Neural cell (in vitro differentiated cells): Measurements from ENCODE around the gene ARHGEF37. TPM values are rescaled to one million over a fixed set of nuclear protein-coding genes. Genes with fewer than 3 reads are reported as not detected.
"Not testable (repeated sequence)": the region's sequence is repeated elsewhere in the genome, so short reads cannot be mapped to it uniquely, and the experiment has no call there.

Experiments
- H2AFZ ChIP-seq: fragments of 200-600, 300-800 bp; sonication (generic), shearing (Covaris generic); 2 replicates; pipeline ENCODE4 v1.6.0; 2014; ENCODE audit warnings: low read depth, mild to moderate bottlenecking, antibody characterized with exemption, low read length, moderate library complexity
- H3F3A ChIP-seq: fragments of 200-600 bp; shearing (Covaris generic); 2 replicates; pipeline ENCODE4 v1.6.1; 2016; ENCODE audit warnings: mild to moderate bottlenecking, moderate library complexity, mixed read lengths, antibody characterized with exemption, low read length; ENCODE audit not compliant: insufficient read depth, poor library complexity, severe bottlenecking
- H3K27ac ChIP-seq: fragments of 200-600, 300-800 bp; sonication (generic), shearing (Covaris generic); 2 replicates; pipeline ENCODE4 v1.5.1; 2014; ENCODE audit warnings: mild to moderate bottlenecking, low read length, moderate library complexity
- H3K27me3 ChIP-seq: fragments of 300-800, 200-600 bp; sonication (generic), shearing (Covaris generic); 2 replicates; pipeline ENCODE4 v1.6.0; 2014; ENCODE audit warnings: mild to moderate bottlenecking, low read depth, low read length, moderate library complexity; ENCODE audit not compliant: insufficient read depth
- H3K36me3 ChIP-seq: fragments of 300-800, 200-600 bp; sonication (generic), shearing (Covaris generic); 2 replicates; pipeline ENCODE4 v1.5.1; 2014; ENCODE audit warnings: mild to moderate bottlenecking, antibody characterized with exemption, low read length, moderate library complexity; ENCODE audit not compliant: insufficient read depth
- H3K4me2 ChIP-seq: fragments of 300-800, 200-600 bp; sonication (generic), shearing (Covaris generic); 2 replicates; pipeline ENCODE4 v1.6.0; 2014; ENCODE audit warnings: mild to moderate bottlenecking, low read length
- H3K4me3 ChIP-seq: fragments of 300-800, 200-600 bp; sonication (generic), shearing (Covaris generic); 2 replicates; pipeline ENCODE4 v1.5.1; 2014; ENCODE audit warnings: mild to moderate bottlenecking, low read length, moderate library complexity
- H3K79me2 ChIP-seq: fragments of 200-600 bp; shearing (Covaris generic); replicated peaks from 2 replicates; pipeline ENCODE4 v1.6.0; 2014; ENCODE audit warnings: mild to moderate bottlenecking, low read length, moderate library complexity; ENCODE audit not compliant: insufficient read depth
- H3K9ac ChIP-seq: fragments of 300-800, 200-600 bp; sonication (generic), shearing (Covaris generic); 2 replicates; pipeline ENCODE4 v1.6.1; 2016; ENCODE audit warnings: mild to moderate bottlenecking, low read length, mixed read lengths
- H3K9me2 ChIP-seq: fragments of 200-600 bp; shearing (Covaris generic); 2 replicates; pipeline ENCODE4 v1.6.1; 2016; ENCODE audit warnings: mild to moderate bottlenecking, low read length, mixed read lengths; ENCODE audit not compliant: insufficient read depth
- H3K9me3 ChIP-seq: fragments of 200-600, 300-800 bp; sonication (generic), shearing (Covaris generic); 2 replicates; pipeline ENCODE4 v1.6.1; 2016; ENCODE audit warnings: mild to moderate bottlenecking, mixed run types, low read length, moderate library complexity, mixed read lengths
- H4K20me1 ChIP-seq: fragments of 200-600 bp; shearing (Covaris generic); 2 replicates; pipeline ENCODE4 v1.6.1; 2016; ENCODE audit warnings: mild to moderate bottlenecking, mixed run types; ENCODE audit not compliant: insufficient read depth
- CTCF ChIP-seq: fragments of 450-650 bp; IDR thresholded peaks from 2 replicates; pipeline ENCODE4 v1.5.1; 2014; ENCODE audit warnings: antibody characterized with exemption, mild to moderate bottlenecking, moderate library complexity; ENCODE audit not compliant: poor library complexity, severe bottlenecking
- EP300 ChIP-seq: fragments of 450-650 bp; conservative IDR thresholded peaks from 2 replicates; pipeline ENCODE4 v1.6.1; 2014; ENCODE audit warnings: antibody characterized with exemption, mild to moderate bottlenecking, moderate library complexity; ENCODE audit not compliant: poor library complexity, severe bottlenecking
- EZH2 ChIP-seq: fragments of 200-600, 300-800 bp; shearing (Covaris generic), sonication (generic); IDR thresholded peaks from 2 replicates; pipeline ENCODE4 v1.6.1; 2014; ENCODE audit warnings: antibody characterized with exemption, low read length, borderline replicate concordance, mild to moderate bottlenecking; ENCODE audit not compliant: insufficient read depth, poor library complexity, severe bottlenecking
- MXI1 ChIP-seq: fragments of 450-650 bp; conservative IDR thresholded peaks from 2 replicates; pipeline ENCODE4 v1.6.1; 2014; ENCODE audit warnings: antibody characterized with exemption, mild to moderate bottlenecking; ENCODE audit not compliant: poor library complexity, severe bottlenecking
- POLR2AphosphoS5 ChIP-seq: IDR thresholded peaks from 2 replicates; pipeline ENCODE4 v1.6.1; 2012
- RAD21 ChIP-seq: fragments of 450-650 bp; conservative IDR thresholded peaks from 2 replicates; pipeline ENCODE4 v1.6.1; 2014; ENCODE audit warnings: antibody characterized with exemption, mild to moderate bottlenecking, moderate library complexity
- REST ChIP-seq: IDR thresholded peaks from 2 replicates; pipeline ENCODE4 v1.6.1; 2012; ENCODE audit warnings: borderline replicate concordance
- SMC3 ChIP-seq: fragments of 450-650 bp; conservative IDR thresholded peaks from 2 replicates; pipeline ENCODE4 v1.6.1; 2014; ENCODE audit warnings: antibody characterized with exemption, mild to moderate bottlenecking, moderate library complexity; ENCODE audit not compliant: poor library complexity
- TAF1 ChIP-seq: IDR thresholded peaks from 2 replicates; pipeline ENCODE4 v1.6.1; 2012; ENCODE audit warnings: low read depth
- polyA minus RNA-seq: library from RNA; depleted of rRNA, polyadenylated mRNA; stranded (reverse); fragments of >200 nt; gene quantifications from 2 replicates; pipeline ENCODE4 v1.2.3, GENCODE V29; 2014
- polyA plus RNA-seq: library from polyadenylated mRNA; depleted of rRNA; stranded (reverse); fragments of >200 nt; gene quantifications from 2 replicates; pipeline ENCODE4 v1.2.3, GENCODE V29; 2014

The ARHGEF37 gene, protein sequence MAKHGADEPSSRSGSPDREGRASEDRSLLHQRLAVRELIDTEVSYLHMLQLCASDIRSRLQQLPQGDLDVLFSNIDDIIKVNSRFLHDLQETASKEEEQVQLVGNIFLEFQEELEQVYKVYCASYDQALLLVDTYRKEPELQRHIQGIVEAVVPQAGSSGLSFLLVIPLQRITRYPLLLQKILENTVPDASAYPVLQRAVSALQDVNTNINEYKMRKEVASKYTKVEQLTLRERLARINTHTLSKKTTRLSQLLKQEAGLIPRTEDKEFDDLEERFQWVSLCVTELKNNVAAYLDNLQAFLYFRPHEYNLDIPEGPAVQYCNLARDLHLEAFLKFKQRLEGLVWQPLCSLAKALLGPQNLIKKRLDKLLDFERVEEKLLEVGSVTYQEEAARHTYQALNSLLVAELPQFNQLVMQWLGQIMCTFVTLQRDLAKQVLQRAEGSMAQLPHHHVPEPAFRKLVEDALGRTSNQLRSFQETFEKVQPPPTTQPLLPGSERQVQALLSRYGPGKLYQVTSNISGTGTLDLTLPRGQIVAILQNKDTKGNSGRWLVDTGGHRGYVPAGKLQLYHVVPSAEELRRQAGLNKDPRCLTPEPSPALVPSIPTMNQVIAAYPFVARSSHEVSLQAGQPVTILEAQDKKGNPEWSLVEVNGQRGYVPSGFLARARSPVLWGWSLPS
- 0.53 and 0.68 TPM in 2 replicates for polyA plus RNA-seq
- polyA minus RNA-seq: 0.93 and 1.2 TPM in 2 replicates

DNA sequence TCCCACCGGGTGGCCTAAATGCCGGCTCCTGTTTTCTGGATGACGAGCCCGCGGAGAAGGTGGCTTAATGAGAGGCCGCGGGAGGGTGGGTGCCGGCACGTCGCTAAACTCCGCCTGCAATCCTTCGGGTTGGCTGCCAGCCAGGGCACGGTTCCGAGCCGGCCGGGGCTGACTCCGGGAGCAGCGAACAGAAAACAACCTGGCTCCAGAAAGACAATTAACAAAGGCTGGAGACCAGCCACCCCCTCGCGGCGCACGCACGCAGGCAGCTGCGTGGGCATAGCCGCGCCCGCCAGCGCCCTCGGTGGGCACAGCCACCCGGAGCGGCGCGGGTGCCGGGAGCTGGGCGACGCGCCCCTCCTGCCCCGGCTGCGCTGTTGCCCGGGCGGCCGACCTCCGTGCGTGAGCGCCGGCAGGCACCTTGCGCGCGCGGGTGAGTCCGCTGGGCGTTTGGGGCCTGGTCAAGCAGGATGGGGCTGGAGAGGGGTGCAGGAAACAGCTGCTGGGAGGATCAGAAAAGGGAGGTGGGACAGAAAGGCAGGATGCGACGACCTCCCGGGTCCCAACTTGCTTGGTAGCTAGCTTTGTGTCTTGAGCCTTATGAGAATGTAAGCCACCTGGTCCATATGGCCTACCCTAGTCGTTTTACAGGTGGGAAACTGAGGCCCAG lies at the start of gene ARHGEF37:
TSS of gene ARHGEF37 (plus strand) at position 307 of the 670 bp plus-strand sequence. CDS start 16,272 bp downstream, outside the sequence.
- H3K4me2 ChIP-seq: no peak within 1 kb of the TSS
- peaks cover 21% of the 10 kb centered on the region for H3K27me3 ChIP-seq
- H3K79me2 ChIP-seq: no peaks in the 10 kb centered on the region
- H4K20me1 ChIP-seq: no peaks in the 10 kb centered on the region
- H3K9ac ChIP-seq: peak within 1 kb of the TSS; percentile 36
- H3F3A ChIP-seq: no peaks in the 10 kb centered on the region
- no peaks in the 10 kb centered on the region for H3K9me2 ChIP-seq
- no peak within 1 kb of the TSS for H2AFZ ChIP-seq
- H3K4me3 ChIP-seq: peak within 1 kb of the TSS; percentile 57
- no peaks in the 10 kb centered on the region for H3K9me3 ChIP-seq
- TF ChIP-seq CTCF (peak; percentile 24), EP300 (no peak)
- H3K27ac ChIP-seq: no peak within 1 kb of the TSS
- no peaks in the 10 kb centered on the region for H3K36me3 ChIP-seq

DNA sequence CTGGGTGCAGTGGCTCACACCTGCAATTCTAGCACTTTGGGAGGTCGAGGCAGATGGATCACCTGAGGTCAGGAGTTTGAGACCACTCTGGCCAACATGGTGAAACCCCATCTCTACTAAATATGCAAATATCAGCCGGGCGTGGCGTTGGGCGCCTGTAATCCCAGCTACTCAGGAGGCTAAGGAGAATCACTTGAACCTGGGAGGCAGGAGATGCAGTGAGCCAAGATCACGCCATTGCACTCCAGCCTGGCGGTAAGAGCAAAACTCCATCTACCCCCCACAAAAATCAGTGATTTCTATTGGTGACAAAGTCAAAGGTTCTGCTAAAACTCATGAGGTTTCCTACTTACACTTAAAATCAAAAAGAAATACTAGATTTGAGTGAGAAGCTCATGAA lies 48.9 kb upstream of the ARHGEF37 start:
- Histone ChIP-seq H3K9me3 (no peaks in the 10 kb centered on the region), H3K9me2 (no peaks in the 10 kb centered on the region), H3F3A (peaks cover 4% of the 10 kb centered on the region), H3K4me3 (no peak overlapping the region), H3K79me2 (peaks cover 99% of the 10 kb centered on the region), H3K4me2 (no peak overlapping the region), H3K27ac (no peak overlapping the region), H2AFZ (no peak overlapping the region), H3K27me3 (no peaks in the 10 kb centered on the region), H3K36me3 (no peaks in the 10 kb centered on the region), H4K20me1 (peaks cover 37% of the 10 kb centered on the region), H3K9ac (no peak overlapping the region)
- no peak for TF ChIP-seq SMC3
- TF ChIP-seq EZH2: no peak
- no peak for TF ChIP-seq REST
- no peak for TF ChIP-seq RAD21
- no peak for TF ChIP-seq POLR2AphosphoS5
- no peak for TF ChIP-seq EP300
- TF ChIP-seq CTCF: no peak
- no peak for TF ChIP-seq MXI1
- no peak for TF ChIP-seq TAF1

DNA sequence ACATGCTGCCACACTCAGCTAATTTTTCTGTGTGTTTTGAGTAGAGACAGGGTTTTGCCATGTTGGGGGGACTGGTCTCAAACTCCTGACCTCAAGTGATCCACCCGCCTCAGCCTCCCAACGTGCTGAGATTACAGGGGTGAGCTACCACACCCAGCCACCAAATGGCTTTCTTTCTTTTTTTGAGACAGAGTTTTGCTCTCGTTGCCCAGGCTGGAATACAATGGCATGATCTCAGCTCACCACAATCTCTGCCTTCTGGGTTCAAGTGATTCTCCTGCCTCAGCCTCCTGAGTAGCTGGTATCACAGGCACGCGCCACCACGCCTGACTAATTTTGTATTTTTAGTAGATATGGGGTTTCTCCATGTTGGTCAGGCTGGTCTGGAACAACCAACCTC lies 45.5 kb upstream of the ARHGEF37 start:
- Histone ChIP-seq H3K79me2 (peaks cover 95% of the 10 kb centered on the region), H4K20me1 (peaks cover 17% of the 10 kb centered on the region)
- not testable (repeated sequence) for H3K27ac ChIP-seq, H2AFZ ChIP-seq, H3K27me3 ChIP-seq, H3K4me2 ChIP-seq, H3K9me3 ChIP-seq, H3K36me3 ChIP-seq, H3K4me3 ChIP-seq, H3K9me2 ChIP-seq, H3F3A ChIP-seq, H3K9ac ChIP-seq
